GM06990 (cell line): ENCODE results near the gene MBNL2.
A peak's percentile ranks its signal among the peaks of the same experiment; 100 is the strongest.

ENCODE experiments used
- DNase-seq: peaks from one replicate; pipeline ENCODE4 v3.0.0-alpha.2; 2011; ENCODE audit not compliant: insufficient read length; ENCODE audit errors: extremely low read depth
- H3K27me3 ChIP-seq: replicated peaks from 2 replicates; pipeline ENCODE4 v1.6.0; 2011; ENCODE audit warnings: low read length; ENCODE audit not compliant: control insufficient read depth, insufficient read depth
- H3K36me3 ChIP-seq: 2 replicates; pipeline ENCODE4 v1.5.1; 2011; ENCODE audit warnings: low read length; ENCODE audit not compliant: control insufficient read depth, insufficient read depth
- H3K4me3 ChIP-seq: replicated peaks from 2 replicates; pipeline ENCODE4 v1.5.1; 2011; ENCODE audit warnings: low read depth, mild to moderate bottlenecking, control low read depth, low read length
- CTCF ChIP-seq: IDR thresholded peaks from 2 replicates; pipeline ENCODE4 v1.5.1; 2011; ENCODE audit warnings: low read length, control low read depth, mild to moderate bottlenecking, inconsistent platforms; ENCODE audit not compliant: insufficient read depth, poor library complexity, severe bottlenecking

MBNL2 gene

GRCh38 chr13:97339988-97340749 lies 118.0 kb downstream of the MBNL2 start:
- Histone ChIP-seq H3K36me3 (no peaks in the 10 kb centered on the region), H3K27me3 (no peaks in the 10 kb centered on the region), H3K4me3 (no peak overlapping the region)
- no peak for TF ChIP-seq CTCF
- DNase-seq, result no peak

- no peaks in the 10 kb centered on the region for H3K27me3 ChIP-seq
- H3K4me3 ChIP-seq, result no peak overlapping the region
- no peak for DNase-seq
- no peak for TF ChIP-seq CTCF
- H3K36me3 ChIP-seq, result no peaks in the 10 kb centered on the region
Measured at GRCh38 chr13:97341135-97341534, 119.0 kb downstream of the MBNL2 start.

GRCh38 chr13:97342136-97342535 lies 120.0 kb downstream of the MBNL2 start:
- no peak for DNase-seq
- H3K36me3 ChIP-seq, result no peaks in the 10 kb centered on the region
- no peak for TF ChIP-seq CTCF
- no peak overlapping the region for H3K4me3 ChIP-seq
- no peaks in the 10 kb centered on the region for H3K27me3 ChIP-seq

GRCh38 chr13:97342936-97343335 lies 120.8 kb downstream of the MBNL2 start:
- H3K27me3 ChIP-seq, result no peaks in the 10 kb centered on the region
- no peak overlapping the region for H3K4me3 ChIP-seq
- H3K36me3 ChIP-seq, result no peaks in the 10 kb centered on the region; the same call in 1 of the 2 replicates
- no peak for DNase-seq
- no peak for TF ChIP-seq CTCF

GRCh38 chr13:97344265-97345175 lies 122.4 kb downstream of the MBNL2 start:
- no peak overlapping the region for H3K4me3 ChIP-seq
- H3K27me3 ChIP-seq, result no peaks in the 10 kb centered on the region
- H3K36me3 ChIP-seq, result no peaks in the 10 kb centered on the region; the same call in 1 of the 2 replicates
- DNase-seq, result no peak
- TF ChIP-seq CTCF, result peak; percentile 71
